ENCODE data around the gene RPS6KA5.

RPS6KA5 gene

GRCh38 chr14:91084516-91084915 is 24.1 kb upstream of the RPS6KA5 start:
- H3K4me1 Mint-ChIP-seq (ENCODE audit: low read depth), result no peaks in the 10 kb centered on the region
- intact Hi-C loops (cut with micrococcal nuclease), result no loop called here
- no peaks in the 10 kb centered on the region for H3K36me3 Mint-ChIP-seq (ENCODE audit: low read depth)
- no peak overlapping the region for H3K27ac Mint-ChIP-seq
- H3K4me3 Mint-ChIP-seq, result no peak overlapping the region
- H3K27me3 Mint-ChIP-seq, result no peaks in the 10 kb centered on the region
- no peaks in the 10 kb centered on the region for H3K9me3 Mint-ChIP-seq

DNA sequence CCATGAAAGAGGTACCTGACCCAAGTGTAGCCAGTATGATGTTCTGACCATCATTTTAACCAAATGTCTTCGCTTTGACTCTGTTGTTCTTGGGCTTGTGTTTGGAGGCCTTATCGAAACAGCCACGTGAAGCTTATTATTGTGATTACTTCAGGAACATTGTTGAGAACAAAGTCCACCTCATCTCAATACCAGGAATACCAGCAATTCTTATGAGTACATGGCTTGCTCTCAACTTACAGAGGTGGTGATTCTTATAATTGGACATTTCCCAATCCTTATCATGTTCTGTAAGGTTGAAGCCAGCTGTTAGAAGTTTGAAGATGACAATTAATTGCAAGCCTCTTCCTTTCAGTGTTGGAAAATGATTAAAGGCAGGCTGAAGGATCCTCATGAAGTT is 21.8 kb upstream of the RPS6KA5 start:
- Mint-ChIP-seq H3K4me3 (no peak overlapping the region), H3K27me3 (no peaks in the 10 kb centered on the region), H3K4me1 (ENCODE audit: low read depth) (no peaks in the 10 kb centered on the region), H3K9me3 (no peaks in the 10 kb centered on the region), H3K27ac (no peak overlapping the region), H3K36me3 (ENCODE audit: low read depth) (no peaks in the 10 kb centered on the region)
- intact Hi-C loops (cut with micrococcal nuclease), result no loop called here

DNA sequence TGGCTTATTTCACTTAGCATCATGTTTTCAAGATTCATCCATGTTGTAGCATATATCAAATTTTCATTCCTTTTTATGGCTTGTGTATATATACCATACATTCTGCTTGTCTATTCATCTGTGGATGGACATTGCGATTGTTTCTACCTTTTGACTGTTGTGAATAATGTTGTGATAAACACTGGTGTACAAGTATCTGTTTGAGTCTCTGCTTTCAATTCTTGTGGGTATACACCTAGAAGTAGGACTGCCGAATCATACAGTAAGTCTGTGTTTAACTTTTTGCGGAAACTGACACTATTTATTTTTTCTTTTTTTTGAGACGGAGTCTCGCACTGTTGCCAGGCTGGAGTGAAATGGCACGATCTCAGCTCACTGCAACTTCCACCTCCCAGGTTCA is 19.6 kb upstream of the RPS6KA5 start:
- Mint-ChIP-seq H3K27me3 (no peaks in the 10 kb centered on the region), H3K4me1 (ENCODE audit: low read depth) (no peaks in the 10 kb centered on the region), H3K9me3 (no peaks in the 10 kb centered on the region), H3K27ac (no peak overlapping the region), H3K4me3 (no peak overlapping the region), H3K36me3 (ENCODE audit: low read depth) (no peaks in the 10 kb centered on the region)
- intact Hi-C loops (cut with micrococcal nuclease), result no loop called here

GRCh38 chr14:91078095-91078737 is 17.8 kb upstream of the RPS6KA5 start:
- Mint-ChIP-seq H3K4me1 (ENCODE audit: low read depth) (no peaks in the 10 kb centered on the region), H3K36me3 (ENCODE audit: low read depth) (no peaks in the 10 kb centered on the region), H3K27ac (no peak overlapping the region), H3K4me3 (no peak overlapping the region), H3K27me3 (no peaks in the 10 kb centered on the region), H3K9me3 (no peaks in the 10 kb centered on the region)
- intact Hi-C loops (cut with micrococcal nuclease), result no loop called here

GRCh38 chr14:91075553-91075952 is 15.1 kb upstream of the RPS6KA5 start:
- Mint-ChIP-seq H3K4me3 (no peak overlapping the region), H3K27me3 (no peaks in the 10 kb centered on the region), H3K36me3 (ENCODE audit: low read depth) (no peaks in the 10 kb centered on the region), H3K9me3 (peaks cover 3% of the 10 kb centered on the region), H3K27ac (no peak overlapping the region), H3K4me1 (ENCODE audit: low read depth) (no peaks in the 10 kb centered on the region)
- intact Hi-C loops (cut with micrococcal nuclease), result no loop called here

- intact Hi-C loops (cut with micrococcal nuclease), result no loop called here
- Mint-ChIP-seq H3K27ac (no peak overlapping the region), H3K27me3 (no peaks in the 10 kb centered on the region), H3K4me3 (no peak overlapping the region), H3K9me3 (peaks cover 9% of the 10 kb centered on the region), H3K4me1 (ENCODE audit: low read depth) (peaks cover 4% of the 10 kb centered on the region), H3K36me3 (ENCODE audit: low read depth) (no peaks in the 10 kb centered on the region)
Measured at GRCh38 chr14:91070572-91070971, 10.1 kb upstream of the RPS6KA5 start.

DNA sequence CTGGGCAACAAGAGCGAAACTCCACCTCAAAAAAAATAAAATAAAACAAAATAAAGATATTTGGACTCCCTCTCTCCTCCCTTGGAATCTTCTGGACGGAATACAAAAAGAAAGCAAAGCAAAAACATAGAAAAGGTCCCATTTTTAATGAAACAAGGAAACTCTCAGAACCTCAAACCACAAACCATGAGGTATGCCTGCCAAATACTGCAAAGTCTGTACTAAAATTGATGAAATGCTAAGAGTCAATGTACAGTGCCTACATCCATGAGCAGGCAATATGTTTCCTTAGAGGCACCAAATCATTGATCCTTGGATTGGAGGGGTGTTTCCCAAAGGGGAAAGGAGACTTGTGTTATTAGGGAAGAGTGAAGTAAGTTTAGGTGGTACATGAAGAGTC is 8.2 kb upstream of the RPS6KA5 start:
- H3K27ac Mint-ChIP-seq, result no peak overlapping the region

DNA sequence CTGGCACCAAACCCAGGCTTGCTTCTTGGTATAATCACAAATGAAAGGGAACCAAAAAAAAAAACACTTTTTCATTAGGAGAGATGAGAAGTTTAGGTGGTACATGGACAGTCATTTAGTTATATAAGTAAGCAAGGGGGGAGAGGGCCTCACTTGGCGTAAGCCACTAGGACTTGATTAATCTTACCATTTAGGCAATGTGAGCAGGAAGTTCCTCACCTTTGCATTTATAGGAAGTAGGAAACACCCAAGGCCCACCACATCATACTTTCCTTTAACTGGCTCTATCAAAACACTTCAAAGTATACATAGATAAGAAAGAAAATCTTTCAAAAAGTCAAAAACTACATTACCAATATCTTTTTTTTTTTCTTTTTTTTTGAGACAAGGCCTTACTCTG is 6.7 kb upstream of the RPS6KA5 start:
- Mint-ChIP-seq H3K4me3 (no peak overlapping the region), H3K36me3 (ENCODE audit: low read depth) (no peaks in the 10 kb centered on the region)

More for the DNA sequence above, 8.2 kb upstream of the RPS6KA5 start:
- intact Hi-C loops (cut with micrococcal nuclease), result no loop called here
- Mint-ChIP-seq H3K4me3 (no peak overlapping the region), H3K9me3 (peaks cover 9% of the 10 kb centered on the region), H3K27me3 (no peaks in the 10 kb centered on the region), H3K36me3 (ENCODE audit: low read depth) (no peaks in the 10 kb centered on the region), H3K4me1 (ENCODE audit: low read depth) (peaks cover 16% of the 10 kb centered on the region)

GRCh38 chr14:91065266-91065665 is 4.8 kb upstream of the RPS6KA5 start:
- Mint-ChIP-seq H3K9me3 (peaks cover 3% of the 10 kb centered on the region), H3K36me3 (ENCODE audit: low read depth) (no peaks in the 10 kb centered on the region), H3K27ac (peak overlapping the region; percentile 45), H3K4me3 (no peak overlapping the region), H3K4me1 (ENCODE audit: low read depth) (peaks cover 24% of the 10 kb centered on the region), H3K27me3 (no peaks in the 10 kb centered on the region)
- intact Hi-C loops (cut with micrococcal nuclease), result no loop called here

More for the DNA sequence above, 6.7 kb upstream of the RPS6KA5 start:
- no peaks in the 10 kb centered on the region for H3K27me3 Mint-ChIP-seq
- H3K4me1 Mint-ChIP-seq (ENCODE audit: low read depth), result peaks cover 24% of the 10 kb centered on the region
- no peak overlapping the region for H3K27ac Mint-ChIP-seq
- intact Hi-C loops (cut with micrococcal nuclease), result no loop called here
- H3K9me3 Mint-ChIP-seq, result peaks cover 9% of the 10 kb centered on the region

GRCh38 chr14:91063119-91063518 is 2.7 kb upstream of the RPS6KA5 start:
- H3K9me3 Mint-ChIP-seq, result no peaks in the 10 kb centered on the region
- no peak overlapping the region for H3K4me3 Mint-ChIP-seq
- peaks cover 24% of the 10 kb centered on the region for H3K4me1 Mint-ChIP-seq (ENCODE audit: low read depth)
- H3K27me3 Mint-ChIP-seq, result no peaks in the 10 kb centered on the region
- no peaks in the 10 kb centered on the region for H3K36me3 Mint-ChIP-seq (ENCODE audit: low read depth)
- peak overlapping the region; percentile 7 for H3K27ac Mint-ChIP-seq
- intact Hi-C loops (cut with micrococcal nuclease), result no loop called here

- Mint-ChIP-seq H3K27me3 (no peaks in the 10 kb centered on the region), H3K4me1 (ENCODE audit: low read depth) (peaks cover 24% of the 10 kb centered on the region), H3K27ac (no peak overlapping the region)
Measured at GRCh38 chr14:91062600-91062999, 2.2 kb upstream of the RPS6KA5 start.

DNA sequence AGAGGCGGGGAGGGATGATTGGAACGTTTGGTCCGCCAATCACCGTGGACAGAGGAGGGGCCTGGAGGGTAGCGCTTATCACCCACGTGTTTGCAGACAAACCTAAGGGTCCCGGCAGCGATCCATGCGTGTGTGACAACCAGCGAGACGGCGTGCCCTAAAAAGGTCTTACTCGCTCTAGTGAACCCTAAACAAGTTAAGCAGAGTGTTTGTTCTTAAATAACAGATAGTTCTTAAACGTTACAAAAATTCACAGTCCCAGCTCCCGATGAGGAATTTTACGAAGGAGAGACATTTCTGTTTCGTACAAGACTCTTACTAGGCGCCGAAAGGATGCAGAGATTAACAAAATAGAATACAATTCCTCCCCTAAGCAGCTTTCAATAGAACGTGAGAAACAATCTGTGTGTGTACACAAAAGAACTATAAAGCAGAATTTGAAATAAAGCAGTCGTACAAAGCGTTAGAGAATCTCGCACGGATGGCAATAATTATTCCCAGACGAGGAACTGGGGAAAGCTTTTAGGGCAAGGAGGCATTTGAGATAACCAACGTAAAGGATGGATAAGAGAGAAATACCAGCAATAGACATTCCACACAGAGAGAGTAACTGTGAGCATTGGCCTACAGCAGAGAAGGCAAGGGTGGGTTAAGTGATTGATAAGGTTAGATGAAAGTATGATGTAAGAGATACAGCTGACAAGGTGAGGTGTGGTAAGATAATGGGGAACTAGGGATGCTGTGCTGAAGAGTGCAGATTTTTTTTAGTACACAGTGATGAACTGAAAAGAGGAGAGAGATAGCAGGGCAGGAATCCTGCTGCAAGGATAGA is 831 bp upstream of the RPS6KA5 start:
- Mint-ChIP-seq H3K9me3 (no peaks in the 10 kb centered on the region), H3K27me3 (no peaks in the 10 kb centered on the region), H3K4me1 (ENCODE audit: low read depth) (peaks cover 24% of the 10 kb centered on the region), H3K4me3 (no peak overlapping the region), H3K27ac (no peak overlapping the region), H3K36me3 (ENCODE audit: low read depth) (no peaks in the 10 kb centered on the region)
- intact Hi-C loops (cut with micrococcal nuclease), result loop anchor here (2.0 kb wide), 1 partner anchor 38 kb away; no protein-coding TSS in a partner anchor

More at GRCh38 chr14:91062600-91062999, 2.2 kb upstream of the RPS6KA5 start:
- Mint-ChIP-seq H3K36me3 (ENCODE audit: low read depth) (no peaks in the 10 kb centered on the region), H3K9me3 (no peaks in the 10 kb centered on the region), H3K4me3 (no peak overlapping the region)
- intact Hi-C loops (cut with micrococcal nuclease), result no loop called here

- Mint-ChIP-seq H3K27me3 (no peaks in the 10 kb centered on the region), H3K4me3 (peak overlapping the region; percentile 78), H3K36me3 (ENCODE audit: low read depth) (no peaks in the 10 kb centered on the region), H3K4me1 (ENCODE audit: low read depth) (peaks cover 13% of the 10 kb centered on the region), H3K9me3 (no peaks in the 10 kb centered on the region), H3K27ac (no peak overlapping the region)
- intact Hi-C loops (cut with micrococcal nuclease), result loop anchor here (1.0 to 10.0 kb wide), 4 partner anchors 37 to 155 kb away; partner anchors contain the start of gene DGLUCY
Measured at GRCh38 chr14:91059576-91060350, 678 bp downstream of the RPS6KA5 start.

Measured in dendritic cell treated with granulocyte-macrophage colony-stimulating factor and Interleukin-4, amounts not matched to agents 40 ng/mL and 50 ng/mL, for 4 days (primary cell).